Peyer's patch (tissue), 4 donors: ENCODE measurements around the gene FUCA2. TPM values are rescaled to one million over a fixed set of nuclear protein-coding genes. Genes with fewer than 3 reads are reported as not detected.
A peak's percentile ranks its signal among the peaks of the same experiment; 100 is the strongest.
"Not testable (repeated sequence)": the region's sequence is repeated elsewhere in the genome, so short reads cannot be mapped to it uniquely, and the experiment has no call there.

Source experiments
- DNase-seq, 3 donors: peaks; one replicate each; pipeline ENCODE4 v3.0.0-alpha.2; 2017 to 2019
- H3K27ac ChIP-seq, 4 donors: fragments of 200-600 bp; sonication (generic); one replicate each; pipeline ENCODE4 v1.5.1; 2016 to 2019
- H3K27me3 ChIP-seq, 2 donors: fragments of 200-600 bp; sonication (generic); one replicate each; pipeline ENCODE4 v1.5.1; 2019
- H3K36me3 ChIP-seq, 3 donors: fragments of 200-600 bp; sonication (generic); one replicate each; pipeline ENCODE4 v1.5.1; 2016 to 2019
- H3K4me1 ChIP-seq, 4 donors: fragments of 200-600 bp; sonication (generic); one replicate each; pipeline ENCODE4 v1.5.1; 2016 to 2019
- H3K4me3 ChIP-seq, 4 donors: fragments of 200-600 bp; sonication (generic); 1 replicate in 3 of 4; 2 replicates in 1 of 4; pipeline ENCODE4 v1.5.1; 2016 to 2019; ENCODE audit warnings: mild to moderate bottlenecking in 1 of 4
- H3K9me3 ChIP-seq, 4 donors: fragments of 200-600 bp; sonication (generic); one replicate each; pipeline ENCODE4 v1.5.1; 2016 to 2019; ENCODE audit warnings: mild to moderate bottlenecking in 1 of 4
- CTCF ChIP-seq, 6 experiments: fragments of 450-650 bp in 4 of 6; fragments of 200-600 bp in 2 of 6; sonication (generic) in 1 of 6; IDR thresholded peaks; one replicate each; pipeline ENCODE4 v1.5.1; 2017 to 2019; ENCODE audit warnings: antibody characterized with exemption in 6 of 6, mild to moderate bottlenecking in 3 of 6, moderate library complexity in 1 of 6
- POLR2A ChIP-seq, 2 donors: fragments of 450-650 bp; IDR thresholded peaks; one replicate each; pipeline ENCODE4 v1.5.1; 2017; ENCODE audit warnings: antibody characterized with exemption in 2 of 2, mild to moderate bottlenecking in 2 of 2, moderate library complexity in 2 of 2
- small RNA-seq, 2 donors: library from RNA; depleted of rRNA; stranded (forward); fragments of <200 nt; gene quantifications; one replicate each; pipeline ENCODE3, GENCODE V24; 2016
- total RNA-seq, 4 donors: library from RNA; depleted of rRNA; stranded (reverse); fragments of >200 nt; gene quantifications; one replicate each; pipeline ENCODE4 v1.1.0, GENCODE V29; 2016

FUCA2 gene
- total RNA-seq, 4 donors from 2014 or later, result 47.3 to 78.8 (median 54.4) TPM

DNA sequence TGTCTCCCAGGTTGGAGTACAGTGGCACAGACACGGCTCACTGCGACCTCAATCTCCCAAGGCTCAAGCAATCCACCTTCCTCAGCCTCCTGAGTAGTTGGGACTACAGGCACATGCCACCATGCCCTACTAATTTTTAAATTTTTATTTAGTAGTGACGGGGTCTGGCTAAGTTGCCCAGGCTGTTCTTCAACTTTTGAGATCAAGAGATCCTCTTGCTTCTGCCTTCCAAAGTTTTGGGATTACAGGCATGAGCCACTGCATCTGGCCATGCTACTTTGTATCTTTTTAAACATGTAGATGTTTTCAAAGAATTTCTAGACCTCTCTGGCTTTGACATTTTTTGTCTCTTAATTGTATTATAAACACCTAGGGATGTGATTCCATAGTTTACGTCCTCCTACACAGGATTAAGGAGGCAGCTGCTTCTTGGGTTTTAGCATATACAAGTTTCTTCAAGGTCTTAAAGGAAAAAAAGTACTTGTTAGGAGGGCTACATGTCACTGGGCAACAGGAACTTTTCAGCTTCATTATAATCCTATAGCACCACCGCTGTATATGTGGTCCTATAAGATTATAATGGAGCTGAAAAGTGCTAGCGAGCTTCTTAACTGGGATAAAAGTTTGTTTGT is 62.3 kb downstream of the FUCA2 start:
- no peak overlapping the region for H3K27ac ChIP-seq
- no peaks in the 10 kb centered on the region for H3K36me3 ChIP-seq
- DNase-seq, result no peak
- no peaks in the 10 kb centered on the region for H3K9me3 ChIP-seq
- no peaks in the 10 kb centered on the region for H3K27me3 ChIP-seq
- peaks cover 0 to 11% (median 2%) of the 10 kb centered on the region in 4 donors for H3K4me1 ChIP-seq
- TF ChIP-seq CTCF (IDR thresholded peaks at IDR 0.05) (no peak), POLR2A (IDR thresholded peaks at IDR 0.05) (no peak)
- peak overlapping the region in 3 of 4 donors; percentile 73 to 80 (median 76) for H3K4me3 ChIP-seq

GRCh38 chr6:143447865-143448264 is 63.7 kb downstream of the FUCA2 start:
- H3K9me3 ChIP-seq, H3K36me3 ChIP-seq, H3K27me3 ChIP-seq, DNase-seq, H3K4me3 ChIP-seq, H3K27ac ChIP-seq: not testable (repeated sequence)
- peaks cover 0 to 11% (median 2%) of the 10 kb centered on the region in 4 donors for H3K4me1 ChIP-seq

Small RNA genes within 50 kb of the gene (small RNA-seq; reads per million reads assigned to genes)
- 0 reads per million in 2 donors for gene RNA5SP221

Other genes starting within 250 kb of the FUCA2 start
- 10 to 100 TPM in 1 of 4 donors, 1 to 10 TPM in 3; 1.7 to 11.3 (median 6.1) TPM for gene ADAT2, start 61.0 kb downstream of the FUCA2 start, total RNA-seq
- gene PEX3, start 60.9 kb downstream of the FUCA2 start, total RNA-seq, result 10 to 100 TPM in 3 of 4 donors, 1 to 10 TPM in 1; 4.1 to 16.6 (median 12.7) TPM
- 10 to 100 TPM; 39.8 to 99.0 (median 49.3) TPM for gene PHACTR2, start 166.2 kb upstream of the FUCA2 start, total RNA-seq